Immature natural killer cell (primary cell): Measurements from ENCODE around the gene CCND1. TPM values are rescaled to one million over a fixed set of nuclear protein-coding genes. Genes with fewer than 3 reads are reported as not detected.
"Not testable (repeated sequence)": the region's sequence is repeated elsewhere in the genome, so short reads cannot be mapped to it uniquely, and the experiment has no call there.

Experiments
- DNase-seq, 3 donors: peaks; one replicate each; pipeline ENCODE4 v3.0.0; 2022; ENCODE audit warnings: mixed read lengths in 1 of 3
- H3K27ac Mint-ChIP-seq, 6 donors: one replicate each; pipeline ENCODE4 v1.8.0; 2020; ENCODE audit warnings: mixed read lengths in 6 of 6, mild to moderate bottlenecking in 5 of 6, inconsistent platforms in 4 of 6, moderate library complexity in 3 of 6
- H3K27me3 Mint-ChIP-seq, 3 donors: one replicate each; pipeline ENCODE4 v1.8.0; 2020 to 2021; ENCODE audit warnings: low read depth in 3 of 3, mild to moderate bottlenecking in 3 of 3, mixed read lengths in 3 of 3, moderate library complexity in 3 of 3, inconsistent platforms in 1 of 3
- H3K36me3 Mint-ChIP-seq, 3 donors: one replicate each; pipeline ENCODE4 v1.8.0; 2020; ENCODE audit warnings: mixed read lengths in 3 of 3, inconsistent platforms in 2 of 3, mild to moderate bottlenecking in 2 of 3
- H3K4me1 Mint-ChIP-seq, 2 donors: one replicate each; pipeline ENCODE4 v1.8.0; 2020; ENCODE audit warnings: inconsistent platforms in 2 of 2, mild to moderate bottlenecking in 2 of 2, mixed read lengths in 2 of 2, moderate library complexity in 1 of 2
- H3K4me3 Mint-ChIP-seq, 5 donors: one replicate each; pipeline ENCODE4 v1.8.0; 2020; ENCODE audit warnings: mild to moderate bottlenecking in 5 of 5, mixed read lengths in 5 of 5, inconsistent platforms in 3 of 5, moderate library complexity in 3 of 5
- H3K9me3 Mint-ChIP-seq, 6 donors: one replicate each; pipeline ENCODE4 v1.8.0; 2020; ENCODE audit warnings: mild to moderate bottlenecking in 6 of 6, mixed read lengths in 6 of 6, inconsistent platforms in 4 of 6, moderate library complexity in 3 of 6
- polyA plus RNA-seq, 3 donors: library from polyadenylated mRNA; unstranded; fragments of 300-500 nt; fragmentation: Illumina TruSeq; gene quantifications; one replicate each; pipeline ENCODE4 v1.2.3, GENCODE V29; 2021

Gene CCND1
- polyA plus RNA-seq, 3 donors from 2014 or later, result 0.85 to 1.3 TPM; not detected in 1

DNA sequence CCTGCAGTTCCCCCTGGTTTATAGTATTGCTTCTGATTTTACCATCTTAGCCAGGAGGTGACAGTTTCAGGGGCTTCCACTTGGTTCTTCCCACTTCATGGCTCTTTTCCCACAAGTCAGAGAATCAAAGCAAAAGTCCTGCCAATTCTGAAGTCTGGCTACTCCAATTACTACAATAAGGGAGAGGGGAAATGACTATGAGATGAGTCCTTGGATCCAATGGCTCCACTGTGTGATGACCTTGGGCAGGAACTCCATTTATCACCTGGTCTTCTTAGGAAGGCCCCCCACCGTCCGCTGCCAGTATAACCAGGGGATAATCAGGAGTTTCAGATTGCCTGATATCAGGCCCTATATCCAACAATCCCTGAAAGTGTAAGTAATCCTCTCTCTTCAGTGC, 31.6 kb upstream of the CCND1 start:
- H3K9me3 Mint-ChIP-seq, result peaks cover 0 to 7% (median under 1%) of the 10 kb centered on the region in 6 donors
- DNase-seq, result no peak
- no peak overlapping the region for H3K4me3 Mint-ChIP-seq
- no peak overlapping the region for H3K27ac Mint-ChIP-seq
- no peaks in the 10 kb centered on the region for H3K36me3 Mint-ChIP-seq
- H3K4me1 Mint-ChIP-seq, result no peaks in the 10 kb centered on the region
- peaks cover 0 to 24% (median 4%) of the 10 kb centered on the region in 3 donors for H3K27me3 Mint-ChIP-seq

GRCh38 chr11:69611548-69612526, 29.1 kb upstream of the CCND1 start:
- no peaks in the 10 kb centered on the region for H3K36me3 Mint-ChIP-seq
- H3K27ac Mint-ChIP-seq, result no peak overlapping the region
- H3K4me3 Mint-ChIP-seq, result no peak overlapping the region
- DNase-seq, result no peak
- H3K9me3 Mint-ChIP-seq, result peaks cover 0 to 7% (median under 1%) of the 10 kb centered on the region in 6 donors
- H3K4me1 Mint-ChIP-seq, result no peaks in the 10 kb centered on the region
- H3K27me3 Mint-ChIP-seq, result peaks cover 2 to 16% (median 4%) of the 10 kb centered on the region in 3 donors

DNA sequence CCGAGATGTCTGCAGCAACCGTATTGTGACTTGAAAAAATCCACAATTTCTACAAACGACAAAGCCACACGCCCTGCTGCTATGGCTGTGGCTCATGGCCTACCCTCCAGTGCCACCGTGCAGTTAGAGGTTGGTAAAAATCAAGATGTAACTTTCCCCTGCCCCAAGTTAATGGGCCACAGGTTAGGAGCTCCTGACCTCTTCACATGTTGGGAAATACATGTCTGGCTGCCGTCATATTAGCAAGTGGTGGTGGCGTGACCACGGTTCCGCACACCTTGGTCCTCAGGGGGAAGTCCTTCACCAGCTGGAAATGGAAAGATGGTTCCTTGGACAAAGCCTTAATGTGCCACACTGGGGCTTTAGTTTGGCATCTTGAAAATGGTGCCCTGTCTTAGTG, 27.4 kb upstream of the CCND1 start:
- Mint-ChIP-seq H3K4me1 (no peaks in the 10 kb centered on the region), H3K4me3 (no peak overlapping the region), H3K9me3 (peaks cover 0 to under 1% (median 0%) of the 10 kb centered on the region in 6 donors), H3K27me3 (peaks cover under 1 to 11% (median 4%) of the 10 kb centered on the region in 3 donors), H3K36me3 (no peaks in the 10 kb centered on the region), H3K27ac (no peak overlapping the region)
- DNase-seq, result no peak

GRCh38 chr11:69614085-69614484, 26.9 kb upstream of the CCND1 start:
- H3K4me3 Mint-ChIP-seq, result no peak overlapping the region
- no peaks in the 10 kb centered on the region for H3K9me3 Mint-ChIP-seq
- DNase-seq, result no peak
- H3K27me3 Mint-ChIP-seq, result peaks cover 0 to 9% (median 4%) of the 10 kb centered on the region in 3 donors
- H3K4me1 Mint-ChIP-seq, result no peaks in the 10 kb centered on the region
- no peak overlapping the region for H3K27ac Mint-ChIP-seq
- H3K36me3 Mint-ChIP-seq, result no peaks in the 10 kb centered on the region

DNA sequence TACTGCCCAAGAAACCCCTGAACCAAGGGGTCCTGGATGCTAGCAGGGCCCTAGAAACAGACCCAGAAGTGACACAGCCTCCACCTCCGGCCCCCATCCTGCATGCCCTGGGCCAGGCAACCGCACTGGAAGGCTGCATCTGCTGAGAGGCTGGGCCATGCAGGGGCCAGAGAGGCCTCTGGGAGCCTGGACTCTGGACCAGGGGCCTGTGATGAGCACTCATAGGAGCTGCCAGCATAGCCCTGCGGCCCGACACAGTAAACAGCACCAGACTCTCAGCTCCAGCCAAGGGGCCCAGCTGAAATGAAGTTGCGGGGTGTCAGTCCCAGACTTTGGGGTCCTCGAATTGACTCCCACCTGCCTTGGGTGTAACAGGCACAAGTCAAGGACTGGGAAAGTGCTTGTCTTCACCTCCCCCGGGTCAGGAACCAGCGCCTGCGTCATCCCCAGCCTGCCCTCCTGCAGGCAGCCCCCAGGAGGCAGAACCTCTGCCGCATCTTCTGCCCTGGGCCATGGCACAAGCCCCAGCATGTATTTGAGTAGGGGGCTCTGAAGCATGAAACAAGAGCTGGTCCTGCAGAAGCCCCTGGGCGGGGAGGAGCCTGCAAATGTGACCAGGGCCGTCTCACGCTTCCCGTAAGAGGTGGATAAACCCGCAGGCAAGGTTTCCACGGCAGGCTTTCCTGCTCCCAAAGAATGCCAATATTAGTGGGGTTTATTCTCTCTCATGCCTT, 25.2 kb upstream of the CCND1 start:
- no peaks in the 10 kb centered on the region for H3K36me3 Mint-ChIP-seq
- H3K27me3 Mint-ChIP-seq, result peaks cover 0 to 12% (median 4%) of the 10 kb centered on the region in 3 donors
- no peak overlapping the region for H3K27ac Mint-ChIP-seq
- no peaks in the 10 kb centered on the region for H3K9me3 Mint-ChIP-seq
- DNase-seq, result no peak
- no peaks in the 10 kb centered on the region for H3K4me1 Mint-ChIP-seq
- H3K4me3 Mint-ChIP-seq, result no peak overlapping the region

DNA sequence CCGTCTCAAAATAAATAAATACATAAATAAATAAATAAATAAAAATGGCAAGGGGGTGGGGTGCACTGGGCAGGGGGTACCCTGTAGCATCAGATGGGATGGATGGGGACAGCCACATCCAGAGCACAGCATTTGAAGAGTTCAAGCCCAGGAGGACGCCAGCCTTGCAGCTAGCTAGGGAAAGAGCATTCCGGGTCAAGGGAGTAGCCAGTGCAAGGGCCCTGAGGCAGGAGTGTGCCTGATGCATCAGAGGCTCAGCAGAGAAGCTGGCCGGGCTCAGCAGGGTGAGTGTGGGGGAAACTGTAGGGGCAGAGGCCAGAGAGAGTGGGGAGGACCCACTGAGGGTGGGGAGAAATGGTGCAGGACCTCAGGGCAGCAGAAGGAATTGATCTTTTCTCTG, 23.7 kb upstream of the CCND1 start:
- H3K36me3 Mint-ChIP-seq, result no peaks in the 10 kb centered on the region
- no peak for DNase-seq
- no peak overlapping the region for H3K27ac Mint-ChIP-seq
- H3K9me3 Mint-ChIP-seq, result no peaks in the 10 kb centered on the region
- peaks cover 0 to 14% (median 4%) of the 10 kb centered on the region in 3 donors for H3K27me3 Mint-ChIP-seq
- no peaks in the 10 kb centered on the region for H3K4me1 Mint-ChIP-seq
- no peak overlapping the region for H3K4me3 Mint-ChIP-seq

DNA sequence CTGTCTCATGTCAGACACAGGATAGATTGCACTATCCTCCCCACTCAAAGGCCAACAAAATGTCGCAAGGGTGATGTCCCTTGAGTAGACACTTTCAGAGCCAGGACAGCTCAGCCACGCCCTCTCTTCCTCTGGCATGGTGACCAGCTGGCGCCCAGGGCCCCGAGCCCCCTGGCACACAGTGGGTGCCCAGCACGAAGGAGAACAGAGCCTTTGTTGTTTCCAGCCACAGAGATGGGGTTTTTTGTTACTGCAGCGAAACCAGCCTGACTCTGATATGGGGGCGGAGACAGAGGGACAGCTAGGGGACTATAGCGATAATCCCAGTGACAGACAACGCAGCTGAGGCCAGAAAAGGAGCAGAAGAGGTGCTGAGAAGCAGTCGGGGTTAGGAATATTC, 23.3 kb upstream of the CCND1 start:
- Mint-ChIP-seq H3K4me3 (no peak overlapping the region), H3K27me3 (peaks cover 0 to 14% (median 4%) of the 10 kb centered on the region in 3 donors), H3K4me1 (no peaks in the 10 kb centered on the region), H3K27ac (no peak overlapping the region), H3K9me3 (no peaks in the 10 kb centered on the region), H3K36me3 (no peaks in the 10 kb centered on the region)
- DNase-seq, result no peak

- no peaks in the 10 kb centered on the region for H3K36me3 Mint-ChIP-seq
- no peaks in the 10 kb centered on the region for H3K4me1 Mint-ChIP-seq
- peaks cover 0 to 14% (median 4%) of the 10 kb centered on the region in 3 donors for H3K27me3 Mint-ChIP-seq
- no peak overlapping the region for H3K27ac Mint-ChIP-seq
- no peak overlapping the region for H3K4me3 Mint-ChIP-seq
- no peak for DNase-seq
- no peaks in the 10 kb centered on the region for H3K9me3 Mint-ChIP-seq
Observed at GRCh38 chr11:69618237-69618636, 22.7 kb upstream of the CCND1 start.

GRCh38 chr11:69620683-69621290, 20.2 kb upstream of the CCND1 start:
- Mint-ChIP-seq H3K9me3 (no peaks in the 10 kb centered on the region), H3K4me3 (no peak overlapping the region), H3K4me1 (no peaks in the 10 kb centered on the region), H3K27ac (no peak overlapping the region), H3K27me3 (peaks cover 0 to 16% (median 4%) of the 10 kb centered on the region in 3 donors), H3K36me3 (no peaks in the 10 kb centered on the region)
- DNase-seq, result no peak

DNA sequence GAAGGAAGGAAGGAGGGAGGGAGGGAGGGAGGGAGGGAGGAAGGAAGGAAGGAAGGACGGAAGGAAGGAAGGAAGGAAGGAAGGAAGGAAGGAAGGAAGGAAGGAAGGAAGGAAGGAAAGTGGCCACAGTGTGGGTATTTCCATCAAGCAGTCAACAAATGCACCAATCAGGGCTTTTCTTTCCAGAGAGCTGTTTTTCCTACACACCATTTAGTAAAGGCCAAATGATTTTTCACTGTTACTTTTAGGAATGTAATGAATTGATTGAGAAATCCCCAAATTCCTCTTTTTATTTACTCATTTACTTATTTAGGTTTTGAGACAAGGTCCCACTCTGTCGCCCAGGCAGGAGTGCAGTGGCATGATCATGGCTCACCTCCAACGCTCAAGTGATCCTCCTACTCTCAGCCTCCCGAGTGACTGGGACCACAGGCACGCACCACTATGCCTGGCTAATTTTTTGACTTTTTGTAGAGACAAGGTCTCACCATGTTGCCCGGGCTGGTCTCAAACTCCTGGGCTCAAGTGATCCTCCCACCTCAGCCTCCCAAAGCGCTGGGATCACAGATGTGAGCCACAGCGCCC, 18.8 kb upstream of the CCND1 start:
- DNase-seq, H3K27ac Mint-ChIP-seq, H3K4me3 Mint-ChIP-seq, H3K36me3 Mint-ChIP-seq, H3K4me1 Mint-ChIP-seq, H3K9me3 Mint-ChIP-seq: not testable (repeated sequence)
- H3K27me3 Mint-ChIP-seq, result peaks cover 1 to 18% (median 2%) of the 10 kb centered on the region in 3 donors

GRCh38 chr11:69624293-69624692, 16.7 kb upstream of the CCND1 start:
- Mint-ChIP-seq H3K4me1 (no peaks in the 10 kb centered on the region), H3K4me3 (no peak overlapping the region), H3K9me3 (peaks cover 0 to 1% (median 0%) of the 10 kb centered on the region in 6 donors), H3K36me3 (no peaks in the 10 kb centered on the region), H3K27me3 (peaks cover 0 to 18% (median 1%) of the 10 kb centered on the region in 3 donors), H3K27ac (no peak overlapping the region)
- DNase-seq, result no peak

DNA sequence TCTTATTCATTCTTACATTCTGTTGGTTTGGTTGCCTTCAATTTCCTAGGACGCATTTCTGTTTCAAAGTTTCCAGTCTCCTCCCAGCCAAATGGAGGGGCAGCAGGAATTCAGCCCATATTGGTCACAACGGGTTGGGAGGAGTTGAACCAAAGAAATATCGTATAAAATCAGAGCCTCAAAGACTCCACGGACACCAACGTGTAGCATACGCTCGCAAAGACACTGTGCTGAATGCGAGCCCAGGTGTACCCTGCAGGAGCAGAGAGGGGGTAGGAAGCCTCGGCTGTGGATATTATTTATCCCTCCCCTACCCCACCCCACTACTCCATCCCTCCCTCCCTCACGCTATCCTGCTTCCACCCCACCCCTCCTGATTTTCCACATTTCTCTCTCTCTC, 15.5 kb upstream of the CCND1 start:
- no peak for DNase-seq
- Mint-ChIP-seq H3K27ac (no peak overlapping the region), H3K36me3 (no peaks in the 10 kb centered on the region), H3K4me3 (no peak overlapping the region), H3K4me1 (no peaks in the 10 kb centered on the region), H3K27me3 (peaks cover 1 to 17% (median 3%) of the 10 kb centered on the region in 3 donors), H3K9me3 (peaks cover 0 to 4% (median 0%) of the 10 kb centered on the region in 6 donors)

GRCh38 chr11:69627551-69627950, 13.4 kb upstream of the CCND1 start:
- Mint-ChIP-seq H3K27me3 (peaks cover 6 to 19% (median 6%) of the 10 kb centered on the region in 3 donors), H3K4me3 (no peak overlapping the region), H3K4me1 (no peaks in the 10 kb centered on the region), H3K36me3 (peaks cover 0 to 4% (median 0%) of the 10 kb centered on the region in 3 donors), H3K27ac (no peak overlapping the region), H3K9me3 (peaks cover 0 to 4% (median under 1%) of the 10 kb centered on the region in 6 donors)
- no peak for DNase-seq
